Hepatocyte (in vitro differentiated cells): ENCODE data around the gene ACAP3. TPM values are rescaled to one million over a fixed set of nuclear protein-coding genes. Genes with fewer than 3 reads are reported as not detected.
A peak's percentile ranks its signal among the peaks of the same experiment; 100 is the strongest.

Source experiments
- DNase-seq: peaks from one replicate; pipeline ENCODE4 v3.0.0-alpha.2; 2016; ENCODE audit warnings: low spot score
- H2AFZ ChIP-seq: fragments of 200-600 bp; sonication (generic); 2 replicates; pipeline ENCODE4 v1.6.0; 2016; ENCODE audit warnings: antibody characterized with exemption, mild to moderate bottlenecking
- H3K27ac ChIP-seq: fragments of 200-600 bp; sonication (generic); 2 replicates; pipeline ENCODE4 v1.5.1; 2016; ENCODE audit warnings: mild to moderate bottlenecking
- H3K27me3 ChIP-seq: fragments of 200-600 bp; sonication (generic); 2 replicates; pipeline ENCODE4 v1.6.1; 2016
- H3K36me3 ChIP-seq: fragments of 200-600 bp; sonication (generic); replicated peaks from 2 replicates; pipeline ENCODE4 v1.5.1; 2016; ENCODE audit warnings: low read depth; ENCODE audit not compliant: insufficient read depth
- H3K4me1 ChIP-seq: fragments of 200-600 bp; sonication (generic); 2 replicates; pipeline ENCODE4 v1.5.1; 2016; ENCODE audit warnings: mild to moderate bottlenecking, moderate library complexity; ENCODE audit not compliant: insufficient read depth
- H3K4me2 ChIP-seq: fragments of 200-600 bp; sonication (generic); 2 replicates; pipeline ENCODE4 v1.6.0; 2016
- H3K4me3 ChIP-seq: fragments of 200-600 bp; sonication (generic); 2 replicates; pipeline ENCODE4 v1.5.1; 2016; ENCODE audit warnings: mild to moderate bottlenecking
- H3K79me2 ChIP-seq: fragments of 200-600 bp; sonication (generic); 2 replicates; pipeline ENCODE4 v1.6.0; 2017; ENCODE audit warnings: mild to moderate bottlenecking
- H3K9me2 ChIP-seq: fragments of 200-600 bp; sonication (generic); replicated peaks from 2 replicates; pipeline ENCODE4 v1.6.0; 2017; ENCODE audit warnings: mild to moderate bottlenecking; ENCODE audit not compliant: insufficient read depth
- H3K9me3 ChIP-seq: fragments of 200-600 bp; sonication (generic); 2 replicates; pipeline ENCODE4 v1.5.1; 2016; ENCODE audit warnings: low read depth, mild to moderate bottlenecking
- H4K20me1 ChIP-seq: fragments of 200-600 bp; sonication (generic); 2 replicates; pipeline ENCODE4 v1.6.0; 2016; ENCODE audit warnings: mild to moderate bottlenecking; ENCODE audit not compliant: insufficient read depth, poor library complexity, severe bottlenecking
- CTCF ChIP-seq: fragments of 200-600 bp; sonication (generic); IDR thresholded peaks from 2 replicates; pipeline ENCODE4 v1.5.1; 2016; ENCODE audit warnings: antibody characterized with exemption, mild to moderate bottlenecking; ENCODE audit not compliant: poor library complexity
- EZH2 ChIP-seq: fragments of 200-600 bp; sonication (generic); IDR thresholded peaks from 2 replicates; pipeline ENCODE4 v1.6.1; 2016; ENCODE audit warnings: antibody characterized with exemption, mild to moderate bottlenecking, borderline replicate concordance
- EZH2phosphoT487 ChIP-seq: fragments of 200-600 bp; sonication (generic); IDR thresholded peaks from one replicate; pipeline ENCODE4 v1.6.1; 2018; ENCODE audit warnings: antibody characterized with exemption, mild to moderate bottlenecking, low read depth, moderate library complexity; ENCODE audit not compliant: unreplicated experiment, severe bottlenecking
- WGBS: methylation state at CpG from one replicate; pipeline ENCODE4 v1.1.6; 2016; ENCODE audit warnings: low lambda C conversion rate; ENCODE audit errors: missing lambda C conversion rate; 5-methylcytosine and 5-hydroxymethylcytosine counted together
- microRNA-seq: library from miRNA; unstranded; fragments of <30 nt; microRNA quantifications from one replicate; pipeline ENCODE4, GENCODE V29; 2017
- polyA plus RNA-seq: library from polyadenylated mRNA; unstranded; fragments of >200 nt; fragmentation: Nextera tagmentation; extraction: Ambion mirVana; gene quantifications from 2 replicates; pipeline ENCODE4 v1.2.1, GENCODE V29; 2016
- small RNA-seq: library from RNA; depleted of rRNA; stranded (forward); fragments of <200 nt; gene quantifications from one replicate; pipeline ENCODE3, GENCODE V24; 2014
- total RNA-seq: library from RNA; depleted of rRNA; stranded (reverse); fragments of >200 nt; gene quantifications from 2 replicates; pipeline ENCODE4 v1.2.3, GENCODE V29; 2014

The ACAP3 gene
- total and polyA plus RNA-seq, 2 experiments from 2014 or later, result 56.0 to 87.1 TPM

GRCh38 chr1:1242461-1243265, 65.1 kb downstream of the ACAP3 start:
- H3K4me1 ChIP-seq, result peaks cover 13% of the 10 kb centered on the region
- no peak for TF ChIP-seq EZH2
- TF ChIP-seq CTCF, result no peak
- no peak for TF ChIP-seq EZH2phosphoT487
- peaks cover 21% of the 10 kb centered on the region for H3K27me3 ChIP-seq
- WGBS, result 88% methylated on average over 41 of the region's 41 CpGs
- no peaks in the 10 kb centered on the region for H3K79me2 ChIP-seq
- no peaks in the 10 kb centered on the region for H3K9me2 ChIP-seq
- H3K36me3 ChIP-seq, result no peaks in the 10 kb centered on the region
- H4K20me1 ChIP-seq, result no peaks in the 10 kb centered on the region
- no peaks in the 10 kb centered on the region for H3K9me3 ChIP-seq
- H2AFZ ChIP-seq, result no peak overlapping the region
- H3K27ac ChIP-seq, result no peak overlapping the region
- H3K4me2 ChIP-seq, result no peak overlapping the region
- DNase-seq, result no peak
- H3K4me3 ChIP-seq, result no peak overlapping the region

Small RNAs within 50 kb of the gene (microRNA-seq; reads per million reads assigned to microRNA genes)
- gene MIR6726 (6.3 reads per million, percentile 15 among the genes with 10 or more reads in this experiment), gene MIR6727 (4.0 reads per million), gene MIR6808 (2.2 reads per million)

Small RNAs within 50 kb of the gene (small RNA-seq; reads per million reads assigned to genes)
- gene MIR6726, result 0.22 reads per million

Other genes with a start within 250 kb of the ACAP3 start
- gene RNF223, start 233.6 kb downstream of the ACAP3 start, total RNA-seq, result 0.08 and 0.43 TPM in 2 replicates
- 0.88 and 2.6 TPM in 2 replicates for gene RNF223, start 233.6 kb downstream of the ACAP3 start, polyA plus RNA-seq
- 7.1 and 9.2 TPM in 2 replicates for gene C1orf159, start 191.8 kb downstream of the ACAP3 start, total RNA-seq
- gene C1orf159, start 191.8 kb downstream of the ACAP3 start, polyA plus RNA-seq, result 21.7 and 25.1 TPM in 2 replicates
- not detected in 2 replicates for gene TTLL10, start 134.1 kb downstream of the ACAP3 start, total RNA-seq
- 0.38 and 0.69 TPM in 2 replicates for gene TTLL10, start 134.1 kb downstream of the ACAP3 start, polyA plus RNA-seq
- not detected in 2 replicates for gene TNFRSF18, start 101.3 kb downstream of the ACAP3 start, total RNA-seq
- 0.86 and 1.3 TPM in 2 replicates for gene TNFRSF18, start 101.3 kb downstream of the ACAP3 start, polyA plus RNA-seq
- 0.28 TPM in 1 of 2 replicates, not detected in the other for gene TNFRSF4, start 93.8 kb downstream of the ACAP3 start, total RNA-seq
- 0.34 TPM in 1 of 2 replicates, not detected in the other for gene TNFRSF4, start 93.8 kb downstream of the ACAP3 start, polyA plus RNA-seq
- gene SDF4, start 75.9 kb downstream of the ACAP3 start, total RNA-seq, result 110 and 156 TPM in 2 replicates
- gene SDF4, start 75.9 kb downstream of the ACAP3 start, polyA plus RNA-seq, result 296 and 311 TPM in 2 replicates
- 28.8 and 28.9 TPM in 2 replicates for gene B3GALT6, start 75.7 kb downstream of the ACAP3 start, total RNA-seq
- 36.3 and 36.9 TPM in 2 replicates for gene B3GALT6, start 75.7 kb downstream of the ACAP3 start, polyA plus RNA-seq
- 3.8 and 4.1 TPM in 2 replicates for gene C1QTNF12, start 61.2 kb downstream of the ACAP3 start, total RNA-seq
- gene C1QTNF12, start 61.2 kb downstream of the ACAP3 start, polyA plus RNA-seq, result 5.2 and 6.6 TPM in 2 replicates
- 31.3 and 31.7 TPM in 2 replicates for gene UBE2J2, start 34.1 kb downstream of the ACAP3 start, total RNA-seq
- 66.7 and 81.0 TPM in 2 replicates for gene UBE2J2, start 34.1 kb downstream of the ACAP3 start, polyA plus RNA-seq
- gene SCNN1D, start 27.5 kb downstream of the ACAP3 start, total RNA-seq, result 1.0 and 1.8 TPM in 2 replicates
- 3.5 and 3.9 TPM in 2 replicates for gene SCNN1D, start 27.5 kb downstream of the ACAP3 start, polyA plus RNA-seq
- 27.7 and 36.2 TPM in 2 replicates for gene PUSL1, start 667 bp upstream of the ACAP3 start, total RNA-seq
- gene PUSL1, start 667 bp upstream of the ACAP3 start, polyA plus RNA-seq, result 27.4 and 37.2 TPM in 2 replicates
- 72.1 and 80.6 TPM in 2 replicates for gene INTS11, start 16.7 kb upstream of the ACAP3 start, total RNA-seq
- 73.7 and 80.4 TPM in 2 replicates for gene INTS11, start 16.7 kb upstream of the ACAP3 start, polyA plus RNA-seq
- gene CPTP, start 16.9 kb upstream of the ACAP3 start, total RNA-seq, result 12.8 and 22.9 TPM in 2 replicates
- 43.2 and 45.6 TPM in 2 replicates for gene CPTP, start 16.9 kb upstream of the ACAP3 start, polyA plus RNA-seq
- 0.17 TPM in 1 of 2 replicates, not detected in the other for gene TAS1R3, start 23.4 kb upstream of the ACAP3 start, total RNA-seq
- 0.42 and 1.0 TPM in 2 replicates for gene TAS1R3, start 23.4 kb upstream of the ACAP3 start, polyA plus RNA-seq
- 58.0 and 61.6 TPM in 2 replicates for gene DVL1, start 41.5 kb upstream of the ACAP3 start, total RNA-seq
- 49.1 and 50.5 TPM in 2 replicates for gene DVL1, start 41.5 kb upstream of the ACAP3 start, polyA plus RNA-seq
- gene MXRA8, start 50.6 kb upstream of the ACAP3 start, total RNA-seq, result 138 and 155 TPM in 2 replicates
- 242 and 261 TPM in 2 replicates for gene MXRA8, start 50.6 kb upstream of the ACAP3 start, polyA plus RNA-seq
- 92.9 and 105 TPM in 2 replicates for gene AURKAIP1, start 67.3 kb upstream of the ACAP3 start, total RNA-seq
- gene AURKAIP1, start 67.3 kb upstream of the ACAP3 start, polyA plus RNA-seq, result 238 and 246 TPM in 2 replicates
- 151 and 166 TPM in 2 replicates for gene CCNL2, start 91.4 kb upstream of the ACAP3 start, total RNA-seq
- gene CCNL2, start 91.4 kb upstream of the ACAP3 start, polyA plus RNA-seq, result 284 and 364 TPM in 2 replicates
- gene MRPL20, start 99.4 kb upstream of the ACAP3 start, total RNA-seq, result 107 and 115 TPM in 2 replicates
- gene MRPL20, start 99.4 kb upstream of the ACAP3 start, polyA plus RNA-seq, result 176 and 193 TPM in 2 replicates
- 2.1 and 6.5 TPM in 2 replicates for gene ANKRD65, start 113.3 kb upstream of the ACAP3 start, total RNA-seq
- 5.5 and 7.3 TPM in 2 replicates for gene ANKRD65, start 113.3 kb upstream of the ACAP3 start, polyA plus RNA-seq
- gene VWA1, start 127.8 kb upstream of the ACAP3 start, total RNA-seq, result 37.7 and 38.1 TPM in 2 replicates
- 114 and 131 TPM in 2 replicates for gene VWA1, start 127.8 kb upstream of the ACAP3 start, polyA plus RNA-seq
- gene ATAD3C, start 141.8 kb upstream of the ACAP3 start, total RNA-seq, result 0.10 TPM in 1 of 2 replicates, not detected in the other
- gene ATAD3C, start 141.8 kb upstream of the ACAP3 start, polyA plus RNA-seq, result 0.99 and 1.2 TPM in 2 replicates
- gene ATAD3B, start 163.8 kb upstream of the ACAP3 start, total RNA-seq, result 11.4 and 13.4 TPM in 2 replicates
- 33.2 and 40.5 TPM in 2 replicates for gene ATAD3B, start 163.8 kb upstream of the ACAP3 start, polyA plus RNA-seq
- gene ATAD3A, start 204.2 kb upstream of the ACAP3 start, total RNA-seq, result 15.5 and 16.7 TPM in 2 replicates
- 46.7 and 49.4 TPM in 2 replicates for gene ATAD3A, start 204.2 kb upstream of the ACAP3 start, polyA plus RNA-seq
- 4.3 and 6.2 TPM in 2 replicates for gene TMEM240, start 232.7 kb upstream of the ACAP3 start, total RNA-seq
- 2.1 and 2.6 TPM in 2 replicates for gene TMEM240, start 232.7 kb upstream of the ACAP3 start, polyA plus RNA-seq